Measurements from ENCODE around the gene FERMT1.

Gene FERMT1

GRCh38 chr20:6122873-6123648 lies at the start of gene FERMT1:
FERMT1 (minus strand) TSS chr20:6123030; CDS start chr20:6119554, 3,476 bp downstream.
- DNase-seq (ENCODE audit: low spot score), result peak; percentile 91

- DNase-seq (ENCODE audit: low spot score), result peak; percentile 13
Observed at GRCh38 chr20:6169251-6169650, 46.4 kb upstream of the FERMT1 start.

GRCh38 chr20:6168204-6168603 lies 45.4 kb upstream of the FERMT1 start:
- DNase-seq (ENCODE audit: low spot score), result no peak

- no peak for DNase-seq (ENCODE audit: low spot score)
Observed at GRCh38 chr20:6165346-6165745, 42.5 kb upstream of the FERMT1 start.

- no peak for DNase-seq (ENCODE audit: low spot score)
Observed at GRCh38 chr20:6164421-6165341, 41.9 kb upstream of the FERMT1 start.

- no peak for DNase-seq (ENCODE audit: low spot score)
Observed at GRCh38 chr20:6160736-6161135, 37.9 kb upstream of the FERMT1 start.

- no peak for DNase-seq (ENCODE audit: low spot score)
Observed at GRCh38 chr20:6157345-6157744, 34.5 kb upstream of the FERMT1 start.

GRCh38 chr20:6152777-6153176 lies 29.9 kb upstream of the FERMT1 start:
- DNase-seq (ENCODE audit: low spot score), result no peak

- no peak for DNase-seq (ENCODE audit: low spot score)
Observed at GRCh38 chr20:6148073-6148472, 25.2 kb upstream of the FERMT1 start.

GRCh38 chr20:6142348-6142993 lies 19.6 kb upstream of the FERMT1 start:
- peak; percentile 78 for DNase-seq (ENCODE audit: low spot score)

- no peak for DNase-seq (ENCODE audit: low spot score)
Observed at GRCh38 chr20:6140947-6141346, 18.1 kb upstream of the FERMT1 start.

GRCh38 chr20:6135347-6135746 lies 12.5 kb upstream of the FERMT1 start:
- DNase-seq (ENCODE audit: low spot score), result no peak

- DNase-seq (ENCODE audit: low spot score), result no peak
Observed at GRCh38 chr20:6134592-6134991, 11.8 kb upstream of the FERMT1 start.

- DNase-seq (ENCODE audit: low spot score), result no peak
Observed at GRCh38 chr20:6130045-6130444, 7.2 kb upstream of the FERMT1 start.

GRCh38 chr20:6127825-6128224 lies 5.0 kb upstream of the FERMT1 start:
- no peak for DNase-seq (ENCODE audit: low spot score)

GRCh38 chr20:6126846-6127245 lies 4.0 kb upstream of the FERMT1 start:
- DNase-seq (ENCODE audit: low spot score), result no peak

GRCh38 chr20:6123649-6124014 lies 802 bp upstream of the FERMT1 start:
- no peak for DNase-seq (ENCODE audit: low spot score)

GRCh38 chr20:6122111-6122872 lies 538 bp downstream of the FERMT1 start:
- peak; percentile 38 for DNase-seq (ENCODE audit: low spot score)

- no peak for DNase-seq (ENCODE audit: low spot score)
Observed at GRCh38 chr20:6121504-6121903, 1.3 kb downstream of the FERMT1 start.

- DNase-seq (ENCODE audit: low spot score), result no peak
Observed at GRCh38 chr20:6120491-6120988, 2.3 kb downstream of the FERMT1 start.

GRCh38 chr20:6116758-6117157 lies 6.1 kb downstream of the FERMT1 start:
- no peak for DNase-seq (ENCODE audit: low spot score)
